HG03097 (cell line): ENCODE measurements around the gene NHEJ1.

Source experiments
- ATAC-seq: cut with Tn5 transposase; IDR thresholded peaks from one replicate; pipeline ENCODE4 v1.9.1; 2021; ENCODE audit not compliant: unreplicated experiment, low FRiP score

NHEJ1 gene

GRCh38 chr2:219124381-219125110 is 36.1 kb downstream of the NHEJ1 start:
- no peak for ATAC-seq

DNA sequence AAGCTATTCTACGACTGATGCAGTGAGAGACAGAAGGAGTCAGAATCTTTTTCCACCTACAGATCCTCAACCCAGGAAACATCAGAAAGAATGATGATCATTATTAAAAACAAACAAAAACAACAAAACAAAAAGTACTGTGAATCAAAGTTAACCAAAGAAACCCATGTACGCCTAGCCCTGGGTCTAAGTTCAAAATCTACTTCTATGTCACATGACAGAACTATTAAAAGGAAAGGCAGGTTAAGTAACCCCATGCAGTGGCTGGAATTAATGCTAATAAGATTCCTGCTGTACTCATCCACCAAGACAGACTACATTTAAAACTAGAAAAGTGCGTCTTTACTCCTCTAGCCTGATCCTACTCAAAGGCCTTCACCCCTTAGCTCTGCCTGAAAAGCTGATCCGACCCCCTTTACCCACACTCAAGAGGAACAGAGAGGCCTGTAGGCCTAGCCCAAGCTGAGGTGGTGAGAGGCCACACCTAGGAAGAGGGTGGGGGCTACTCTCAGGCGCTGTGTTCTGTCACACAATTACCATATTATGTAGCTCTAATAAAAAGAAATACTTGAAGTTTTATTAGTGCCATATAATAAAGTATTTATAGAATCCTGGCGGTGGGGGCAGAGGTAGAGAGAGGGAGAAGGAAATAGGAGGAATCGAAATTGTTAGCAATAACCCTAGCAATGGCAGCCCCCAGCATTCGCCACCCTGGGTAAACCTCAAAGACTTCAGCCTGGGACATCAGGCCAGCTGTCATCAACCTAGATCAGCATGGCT is 37.1 kb downstream of the NHEJ1 start:
- ATAC-seq, result no peak

GRCh38 chr2:219122202-219122980 is 38.2 kb downstream of the NHEJ1 start:
- no peak for ATAC-seq

DNA sequence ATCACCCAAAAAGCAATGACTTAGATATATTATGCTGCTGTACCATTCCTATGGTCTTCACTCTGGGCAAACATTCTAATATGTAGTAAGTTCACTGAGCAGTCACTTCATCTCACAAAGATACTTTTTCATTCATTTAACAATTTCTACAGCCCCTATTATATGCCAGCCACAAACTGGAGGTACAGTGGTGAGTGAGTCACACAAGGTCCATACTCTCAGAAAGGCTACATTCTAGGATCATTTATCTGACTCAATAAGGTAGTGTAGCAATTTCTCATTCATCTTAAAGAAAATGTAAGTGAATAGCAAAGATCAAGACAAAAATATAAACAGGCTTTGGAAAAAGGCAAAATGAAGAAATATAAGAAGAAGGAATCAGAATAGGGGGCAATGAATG is 40.5 kb downstream of the NHEJ1 start:
- ATAC-seq, result no peak

GRCh38 chr2:219119422-219120043 is 41.1 kb downstream of the NHEJ1 start:
- no peak for ATAC-seq

- ATAC-seq, result no peak
Measured at GRCh38 chr2:219118504-219118903, 42.1 kb downstream of the NHEJ1 start.

- ATAC-seq, result no peak
Measured at GRCh38 chr2:219116776-219117646, 43.6 kb downstream of the NHEJ1 start.

DNA sequence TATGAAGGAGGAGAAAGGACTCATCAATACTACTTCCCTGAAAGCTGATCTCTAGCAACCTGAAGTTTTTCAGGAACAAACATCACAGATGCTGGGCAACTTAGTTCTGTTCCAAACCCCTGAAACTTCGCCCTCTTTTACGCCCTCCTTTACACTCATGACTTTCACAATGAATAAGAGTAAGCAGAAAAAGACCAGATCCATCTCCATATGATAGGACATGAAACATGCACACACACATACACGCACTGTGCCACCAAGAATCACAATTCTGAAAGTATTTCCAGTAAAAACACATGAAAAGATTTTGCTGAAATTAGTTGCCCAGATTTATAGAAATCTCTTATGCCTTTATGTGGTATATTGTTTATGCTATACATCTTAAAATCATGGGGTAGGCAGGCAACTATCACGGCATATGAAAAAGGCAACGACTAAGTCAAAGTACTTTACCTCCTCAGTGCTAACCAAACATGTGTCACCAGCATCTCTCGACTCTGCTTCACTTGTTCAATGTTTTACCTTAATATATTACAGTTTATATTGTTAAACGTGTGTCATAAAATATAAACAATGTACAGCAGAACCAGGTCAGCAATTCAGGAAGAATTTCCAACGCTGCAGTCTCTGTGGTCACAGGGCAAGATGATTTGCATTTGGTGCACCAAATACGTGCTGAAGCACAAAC is 47.8 kb downstream of the NHEJ1 start:
- ATAC-seq, result no peak

DNA sequence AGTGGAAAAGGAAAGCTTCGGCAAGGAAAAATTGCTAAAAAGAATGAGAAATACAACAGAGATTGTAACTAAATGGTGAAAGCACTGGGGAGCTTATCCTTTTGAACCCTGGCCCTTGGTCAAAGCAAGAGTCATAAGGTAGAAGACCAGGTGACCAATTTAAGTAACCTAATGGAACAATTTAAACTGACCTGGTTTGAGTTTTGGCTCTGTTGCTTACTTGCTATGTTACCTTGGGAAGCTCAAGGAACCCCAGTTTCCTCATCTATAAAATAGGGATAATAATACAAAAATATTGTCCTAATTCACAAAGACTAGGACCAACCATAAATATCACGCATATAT is 48.6 kb downstream of the NHEJ1 start:
- no peak for ATAC-seq

- no peak for ATAC-seq
Measured at GRCh38 chr2:219111375-219112061, 49.1 kb downstream of the NHEJ1 start.

DNA sequence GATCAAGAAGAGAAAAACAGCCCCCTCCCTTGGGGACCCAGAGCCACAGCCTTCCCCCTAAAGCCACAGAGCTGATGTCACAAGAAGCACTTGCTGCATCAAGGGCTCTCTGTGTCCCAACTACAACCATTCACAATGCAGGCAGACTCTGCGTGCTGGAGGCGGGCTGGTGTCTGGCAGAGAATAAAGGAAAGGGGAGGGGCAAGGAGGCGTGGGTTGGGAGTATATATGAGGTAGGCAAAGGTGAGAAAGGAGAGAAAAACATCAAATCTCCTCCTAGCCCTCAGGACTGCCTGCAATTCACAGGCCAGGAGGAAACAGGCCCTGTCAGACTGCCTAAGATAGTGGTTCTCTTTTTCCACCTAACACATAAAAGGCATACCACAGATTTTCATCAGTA is 51.1 kb downstream of the NHEJ1 start:
- ATAC-seq, result no peak

DNA sequence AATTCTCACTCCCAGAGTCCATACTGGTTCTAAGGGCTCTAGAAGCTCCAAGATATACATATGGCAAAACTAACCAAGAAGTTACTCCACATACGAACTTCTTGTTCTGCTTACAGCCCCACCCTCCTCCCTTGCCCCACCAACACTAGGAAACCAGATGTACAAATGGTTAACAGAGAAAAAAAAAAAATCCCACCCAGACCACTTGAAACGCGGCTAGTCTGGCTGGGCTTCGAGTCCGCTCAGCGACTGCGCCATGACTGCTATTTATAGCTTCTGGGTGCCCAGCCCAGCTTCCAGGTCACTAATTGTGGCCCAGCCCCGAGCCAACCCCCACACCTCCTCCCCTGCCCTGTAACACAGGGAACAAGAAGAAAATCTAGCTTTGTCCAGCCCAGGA is 52.9 kb downstream of the NHEJ1 start:
- no peak for ATAC-seq

GRCh38 chr2:219106251-219106650 is 54.4 kb downstream of the NHEJ1 start:
- ATAC-seq, result no peak

DNA sequence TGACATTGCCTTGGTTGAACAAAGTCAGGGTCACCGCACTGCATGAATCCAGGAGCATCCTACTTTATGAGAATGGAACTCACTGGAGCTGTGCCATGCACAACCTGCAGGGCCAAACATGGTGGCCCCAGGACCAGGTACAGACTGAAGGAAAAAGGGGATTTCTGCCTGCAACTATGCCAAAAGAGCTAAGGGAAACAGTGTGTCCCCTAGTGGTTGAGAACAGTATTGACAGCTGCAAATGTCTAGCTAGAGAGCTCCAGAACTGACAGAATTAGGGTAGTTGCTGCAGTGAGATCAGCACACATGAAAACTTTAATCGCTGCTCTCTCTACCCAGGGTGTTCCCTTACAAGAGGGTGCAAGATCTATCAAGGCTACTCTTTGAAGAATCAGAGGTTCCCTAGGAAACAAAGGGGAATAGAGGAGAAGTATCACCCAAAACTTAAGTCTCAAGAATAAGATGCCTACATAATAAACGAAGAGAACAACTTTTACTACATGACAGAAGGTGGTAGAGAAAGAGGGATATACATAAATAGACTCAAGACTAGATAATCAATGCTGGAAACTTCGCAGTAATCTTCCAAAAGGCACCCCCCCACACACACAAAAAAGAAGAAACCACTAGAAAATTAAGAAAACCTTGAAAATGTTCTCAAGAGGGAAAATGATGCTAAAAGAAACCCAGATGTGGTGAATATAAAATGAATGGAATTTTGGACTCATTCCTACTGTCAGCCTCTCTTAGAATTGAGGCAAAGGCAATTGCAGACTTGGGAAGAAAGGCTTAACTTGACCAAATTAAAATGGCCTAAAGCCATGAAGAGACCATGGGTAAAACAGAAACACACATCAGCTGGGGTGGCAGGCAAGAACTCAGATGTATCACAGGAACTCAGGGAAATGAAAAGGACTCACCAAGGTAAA is 56.2 kb downstream of the NHEJ1 start:
- no peak for ATAC-seq

DNA sequence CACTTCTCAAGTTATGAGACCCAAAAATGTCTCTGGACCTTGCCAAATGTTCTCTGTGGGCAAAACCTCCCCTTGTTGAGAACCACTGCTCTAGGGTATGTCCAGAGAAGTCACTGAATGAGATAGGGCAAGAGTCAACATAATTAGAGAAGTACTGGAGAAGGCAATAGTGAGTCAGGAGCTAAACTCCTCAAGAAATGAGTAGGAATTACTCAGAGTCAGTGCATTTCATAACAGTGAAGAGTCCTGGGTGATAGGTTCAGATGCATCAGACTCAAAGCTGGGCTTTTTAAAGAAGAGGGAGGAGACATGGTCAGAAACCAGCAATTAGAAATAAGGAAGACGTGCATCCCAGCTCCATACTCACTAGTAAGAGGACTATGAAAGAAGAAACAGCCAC is 61.3 kb downstream of the NHEJ1 start:
- ATAC-seq, result no peak

GRCh38 chr2:219095406-219095935 is 65.1 kb downstream of the NHEJ1 start:
- ATAC-seq, result no peak

DNA sequence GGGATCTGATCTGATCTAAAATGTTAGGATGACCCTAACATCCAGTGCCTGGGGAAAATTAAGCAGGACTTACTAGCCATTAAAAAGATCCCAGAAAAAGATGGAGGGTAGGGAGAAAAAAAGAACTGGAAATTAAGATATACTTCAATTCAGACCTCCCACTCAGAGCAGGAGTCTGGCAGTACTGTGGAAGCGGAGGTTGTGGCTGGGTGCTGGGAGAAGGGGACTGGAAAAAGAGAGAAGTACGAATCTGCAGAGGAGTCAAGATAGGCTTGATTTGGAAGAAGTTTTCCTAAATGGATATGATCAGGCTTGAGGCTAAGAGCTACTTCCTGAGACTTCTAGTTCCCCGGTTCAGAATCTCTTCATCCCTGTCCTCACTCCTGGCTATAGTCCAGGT is 66.4 kb downstream of the NHEJ1 start:
- no peak for ATAC-seq
